A549 treated with GW870086 at 1 μM for 4 hours (cell line): ENCODE measurements around the gene PALM2AKAP2. TPM values are rescaled to one million over a fixed set of nuclear protein-coding genes. Genes with fewer than 3 reads are reported as not detected.

Experiments
- total RNA-seq: library from RNA; stranded (reverse); fragments of 200-300 nt; extraction: Qiagen RNA extraction; gene quantifications from 5 replicates; pipeline ENCODE4 v1.2.3, GENCODE V29; 2022; ENCODE audit warnings: low read depth

PALM2AKAP2 gene
- 0.09 to 0.68 TPM (median 0.14 TPM) in 5 replicates for total RNA-seq

GRCh38 chr9:109779711-109780452 lies at the start of gene PALM2AKAP2:
Gene PALM2AKAP2, plus strand, starts transcription at chr9:109780198. Its CDS starts 291 bp downstream, at chr9:109780489.

